ENCODE measurements around the gene GON7. TPM values are rescaled to one million over a fixed set of nuclear protein-coding genes. Genes with fewer than 3 reads are reported as not detected.
"Not testable (repeated sequence)": the region's sequence is repeated elsewhere in the genome, so short reads cannot be mapped to it uniquely, and the experiment has no call there.

Gene GON7
- total RNA-seq, 6 experiments from 2014 or later, result 7.9 to 10.1 (median 9.1) TPM

DNA sequence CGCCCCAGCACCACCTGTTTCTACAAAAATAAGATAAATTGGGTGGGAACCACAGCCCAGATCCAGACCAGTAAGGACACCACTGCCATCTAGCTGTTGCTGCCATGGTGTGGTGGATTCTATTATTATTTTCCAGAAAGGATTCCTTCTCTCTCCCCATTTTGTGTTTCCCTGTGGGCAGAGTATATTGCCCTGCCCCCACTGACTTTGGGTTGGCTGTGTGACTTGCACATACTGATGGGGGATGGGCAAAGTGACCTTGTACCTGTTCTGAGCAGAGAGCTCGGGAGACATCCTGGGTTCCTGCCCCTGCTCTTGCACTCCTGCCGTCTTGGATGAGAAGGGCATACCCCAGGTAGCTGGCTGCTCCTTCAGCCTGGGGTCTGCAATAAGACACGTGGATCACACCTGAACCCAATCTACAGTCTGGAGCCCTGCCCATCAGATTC, 46.5 kb downstream of the GON7 start:
- H3K27ac Mint-ChIP-seq, result no peak overlapping the region
- H3K4me1 Mint-ChIP-seq (ENCODE audit: low read depth), result no peaks in the 10 kb centered on the region
- DNase-seq, result peak; percentile 32
- TF ChIP-seq CTCF (IDR thresholded peaks at IDR 0.05), result peak; percentile 65
- H3K9me3 Mint-ChIP-seq, result no peaks in the 10 kb centered on the region
- no peaks in the 10 kb centered on the region for H3K36me3 Mint-ChIP-seq (ENCODE audit: low read depth)
- H3K4me3 Mint-ChIP-seq, result no peak overlapping the region
- H3K27me3 Mint-ChIP-seq (ENCODE audit: insufficient read depth), result no peaks in the 10 kb centered on the region; the same call in 1 of the 2 replicates

GRCh38 chr14:93159625-93160352, 47.1 kb downstream of the GON7 start:
- H3K9me3 Mint-ChIP-seq; DNase-seq; H3K4me3 Mint-ChIP-seq; H3K4me1 Mint-ChIP-seq (ENCODE audit: low read depth); H3K27me3 Mint-ChIP-seq (ENCODE audit: insufficient read depth); H3K27ac Mint-ChIP-seq; H3K36me3 Mint-ChIP-seq (ENCODE audit: low read depth): not testable (repeated sequence)

DNA sequence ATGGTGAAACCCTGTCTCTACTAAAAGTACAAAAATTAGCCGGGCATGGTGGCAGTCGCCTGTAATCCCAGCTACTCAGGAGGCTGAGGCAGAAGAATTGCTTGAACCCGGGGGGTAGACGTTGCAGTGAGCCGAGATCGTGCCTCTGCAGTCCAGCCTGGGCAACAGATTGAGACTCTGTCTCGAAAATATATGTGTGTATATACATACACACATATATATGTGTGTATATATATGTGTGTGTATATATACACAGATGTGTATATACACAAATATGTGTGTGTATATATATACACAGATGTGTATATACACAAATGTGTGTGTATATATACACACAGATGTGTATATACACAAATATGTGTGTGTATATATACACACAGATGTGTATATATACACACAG, 48.5 kb downstream of the GON7 start:
- H3K4me3 Mint-ChIP-seq; DNase-seq; H3K36me3 Mint-ChIP-seq (ENCODE audit: low read depth); H3K27ac Mint-ChIP-seq; H3K27me3 Mint-ChIP-seq (ENCODE audit: insufficient read depth); H3K9me3 Mint-ChIP-seq; H3K4me1 Mint-ChIP-seq (ENCODE audit: low read depth): not testable (repeated sequence)

DNA sequence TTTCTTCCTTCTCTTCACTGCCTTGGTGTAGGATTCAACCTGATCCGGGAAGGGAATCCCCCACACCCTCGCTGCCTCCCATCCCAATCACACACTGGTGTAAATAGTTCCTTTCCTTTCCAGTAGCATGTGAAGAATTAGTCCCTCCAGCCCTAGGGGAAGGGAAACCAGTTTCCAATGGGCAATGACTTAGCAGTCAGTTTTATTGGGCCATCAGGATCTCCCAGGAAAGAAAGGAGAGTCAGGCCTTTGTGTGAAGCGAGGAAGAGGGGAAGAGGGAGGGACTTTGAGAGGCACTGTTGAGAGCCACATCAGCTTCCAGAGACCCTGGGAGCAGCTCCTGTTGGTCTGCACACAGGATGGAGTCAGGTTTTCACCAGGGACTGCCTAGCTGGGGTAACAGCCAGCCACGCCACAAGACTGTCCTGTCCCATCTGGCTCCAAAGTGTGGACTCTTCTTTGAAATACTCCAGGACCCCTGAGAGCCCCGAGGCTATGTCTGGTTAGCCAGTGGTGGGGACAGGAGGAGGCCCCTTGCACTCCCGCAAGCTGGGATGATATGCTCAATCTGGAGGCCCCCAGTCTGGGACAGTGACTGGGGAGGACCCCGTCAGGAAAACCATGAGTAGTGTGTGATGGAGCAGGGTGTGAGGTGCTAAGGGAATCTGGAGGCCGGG, 50.0 kb downstream of the GON7 start:
- Mint-ChIP-seq H3K4me1 (ENCODE audit: low read depth) (peaks cover under 1% of the 10 kb centered on the region; the same call in 1 of the 2 replicates), H3K36me3 (ENCODE audit: low read depth) (no peaks in the 10 kb centered on the region), H3K27me3 (ENCODE audit: insufficient read depth) (peaks cover 10% of the 10 kb centered on the region; the same call in 1 of the 2 replicates), H3K9me3 (no peaks in the 10 kb centered on the region), H3K27ac (no peak overlapping the region), H3K4me3 (no peak overlapping the region)
- TF ChIP-seq CTCF (IDR thresholded peaks at IDR 0.05), result no peak
- no peak for DNase-seq

DNA sequence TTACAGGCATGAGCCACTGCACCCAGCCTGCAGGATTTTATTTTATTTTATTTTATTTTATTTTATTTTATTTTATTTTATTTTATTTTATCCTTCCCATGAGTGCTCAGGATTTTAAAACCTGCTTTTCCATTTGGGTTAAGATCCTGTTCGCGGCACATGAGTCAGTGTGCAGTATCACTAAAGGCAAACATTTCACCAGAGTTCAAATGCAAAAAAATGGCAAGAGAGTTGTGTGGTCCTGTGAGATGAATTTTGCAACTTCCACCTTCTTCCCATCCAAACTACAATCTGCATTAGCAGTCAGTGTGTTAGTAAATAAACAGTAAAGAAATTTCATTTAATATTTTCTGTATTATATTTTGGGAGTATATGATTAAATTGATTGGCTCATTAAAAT, 51.2 kb downstream of the GON7 start:
- H3K36me3 Mint-ChIP-seq (ENCODE audit: low read depth), result no peaks in the 10 kb centered on the region
- peaks cover 10% of the 10 kb centered on the region; the same call in 1 of the 2 replicates for H3K27me3 Mint-ChIP-seq (ENCODE audit: insufficient read depth)
- no peak for DNase-seq
- peaks cover 9% of the 10 kb centered on the region for H3K4me1 Mint-ChIP-seq (ENCODE audit: low read depth)
- H3K9me3 Mint-ChIP-seq, result no peaks in the 10 kb centered on the region
- no peak overlapping the region for H3K4me3 Mint-ChIP-seq
- no peak overlapping the region for H3K27ac Mint-ChIP-seq
- TF ChIP-seq CTCF (IDR thresholded peaks at IDR 0.05), result no peak

DNA sequence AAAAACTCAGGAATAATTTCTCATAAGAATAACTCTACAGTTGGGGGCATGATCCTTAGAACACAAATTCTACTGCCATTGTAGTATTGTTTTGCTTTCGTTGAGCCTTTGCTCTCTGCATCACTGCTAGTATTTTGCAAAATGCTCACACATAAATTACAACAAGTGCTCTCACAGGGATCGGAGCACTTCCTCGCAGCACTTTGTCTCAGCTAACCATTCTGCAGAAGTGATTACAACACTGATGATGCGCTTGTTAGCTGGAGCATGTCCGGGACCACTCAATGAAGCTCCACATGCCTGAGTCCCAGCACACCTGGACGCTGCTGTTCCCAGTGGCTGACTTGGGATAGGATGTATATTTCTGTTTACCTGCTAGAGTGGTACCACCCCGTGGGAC, 53.7 kb downstream of the GON7 start:
- Mint-ChIP-seq H3K27ac (no peak overlapping the region), H3K27me3 (ENCODE audit: insufficient read depth) (peaks cover 10% of the 10 kb centered on the region), H3K4me3 (no peak overlapping the region), H3K9me3 (no peaks in the 10 kb centered on the region), H3K36me3 (ENCODE audit: low read depth) (no peaks in the 10 kb centered on the region), H3K4me1 (ENCODE audit: low read depth) (peaks cover 18% of the 10 kb centered on the region)
- TF ChIP-seq CTCF (IDR thresholded peaks at IDR 0.05), result no peak
- no peak for DNase-seq

Other genes with a start within 250 kb of the GON7 start
- 10 to 100 TPM; 27.3 to 38.1 (median 32.4) TPM for gene ITPK1, start 91.1 kb downstream of the GON7 start, total RNA-seq (2021; fragmentation: NEBNext Ultra II Directional; extraction: Animal tissue kit (Norgen Biotek cat#: 25700))
- 10 to 100 TPM; 12.2 to 20.4 (median 14.2) TPM for gene MOAP1, start 22.2 kb downstream of the GON7 start, total RNA-seq (2021; fragmentation: NEBNext Ultra II Directional; extraction: Animal tissue kit (Norgen Biotek cat#: 25700))
- 10 to 100 TPM; 10.7 to 14.5 (median 12.8) TPM for gene LYSET, start 21.7 kb downstream of the GON7 start, total RNA-seq (2021; fragmentation: NEBNext Ultra II Directional; extraction: Animal tissue kit (Norgen Biotek cat#: 25700))
- gene UBR7, start 191 bp upstream of the GON7 start, total RNA-seq (2021; fragmentation: NEBNext Ultra II Directional; extraction: Animal tissue kit (Norgen Biotek cat#: 25700)), result 10 to 100 TPM; 15.3 to 23.6 (median 21.8) TPM
- gene BTBD7, start 126.0 kb upstream of the GON7 start, total RNA-seq (2021; fragmentation: NEBNext Ultra II Directional; extraction: Animal tissue kit (Norgen Biotek cat#: 25700)), result 10 to 100 TPM; 36.8 to 45.6 (median 40.0) TPM
- not detected for gene COX8C, start 140.1 kb upstream of the GON7 start, total RNA-seq (2021; fragmentation: NEBNext Ultra II Directional; extraction: Animal tissue kit (Norgen Biotek cat#: 25700))
- under 1 TPM; 0.02 to 0.08 (median 0.05) TPM for gene UNC79, start 223.9 kb upstream of the GON7 start, total RNA-seq (2021; fragmentation: NEBNext Ultra II Directional; extraction: Animal tissue kit (Norgen Biotek cat#: 25700))

All from HFFc6 (cell line).